Upper lobe of left lung (tissue), 4 donors: ENCODE measurements around the gene ONECUT3.

Experiments
- CTCF ChIP-seq, 6 experiments: fragments of 450-650 bp in 4 of 6; fragments of 200-600 bp in 2 of 6; sonication (generic) in 2 of 6; IDR thresholded peaks; one replicate each; pipeline ENCODE4 v1.5.1; 2016 to 2019; ENCODE audit warnings: antibody characterized with exemption in 6 of 6
- POLR2AphosphoS5 ChIP-seq, 2 donors: sonication (generic); formaldehyde crosslinking; IDR thresholded peaks; one replicate each; pipeline ENCODE4 v1.5.1; 2017; ENCODE audit warnings: antibody characterized with exemption in 2 of 2

GRCh38 chr19:1704339-1704738, 49.0 kb upstream of the ONECUT3 start:
- no peak for TF ChIP-seq CTCF (IDR thresholded peaks at IDR 0.05)
- TF ChIP-seq POLR2AphosphoS5 (IDR thresholded peaks at IDR 0.05): no peak
